ENCODE measurements around the gene NEDD4L.
"Not testable (repeated sequence)": the region's sequence is repeated elsewhere in the genome, so short reads cannot be mapped to it uniquely, and the experiment has no call there.

NEDD4L gene

DNA sequence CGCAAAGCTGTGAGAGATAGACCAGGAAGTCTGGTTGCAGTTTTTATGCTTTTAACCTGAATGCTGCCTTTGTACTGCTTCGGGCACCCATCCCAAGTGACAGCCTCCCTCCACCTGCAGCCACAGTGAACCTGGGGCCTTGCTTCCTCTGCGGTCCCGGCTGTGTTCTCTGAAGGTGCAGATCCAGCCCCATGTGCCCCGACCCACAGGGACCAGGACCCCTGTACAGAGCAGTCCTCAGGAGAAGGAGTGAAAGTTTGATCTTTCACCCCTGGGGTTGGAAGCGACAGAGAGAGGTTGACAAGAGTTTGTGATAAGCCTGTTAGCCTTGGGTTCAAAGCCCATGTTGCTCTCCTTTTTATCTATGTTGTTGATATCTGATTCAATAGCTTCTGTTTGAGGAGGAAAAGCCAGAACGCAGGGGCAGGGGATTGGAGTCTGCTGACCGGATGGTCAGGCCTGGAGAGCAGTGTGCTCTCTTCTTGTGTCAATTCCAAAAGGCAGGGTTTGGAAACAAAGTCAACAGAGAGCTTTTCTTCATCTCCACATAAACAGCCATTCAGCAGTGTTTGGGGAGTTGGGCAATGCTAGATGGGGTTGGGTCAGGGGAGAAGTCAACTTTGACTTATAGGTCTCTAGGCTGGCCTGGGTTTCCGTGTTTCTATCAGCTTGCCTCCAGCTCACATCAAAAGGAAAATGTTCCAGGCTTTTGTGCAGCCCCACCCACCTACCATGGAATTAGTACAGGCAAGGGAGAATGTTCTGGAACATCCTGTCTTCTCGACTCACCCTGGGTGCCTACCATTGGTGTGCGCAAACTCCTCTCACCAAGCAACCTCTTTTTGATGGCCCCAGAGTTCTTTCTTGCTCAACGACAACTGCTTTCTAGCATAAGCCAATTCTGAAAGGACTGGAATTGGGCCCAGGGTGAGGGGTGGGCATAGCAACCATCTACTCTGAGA is 369.9 kb downstream of the NEDD4L start:
- DNase-seq (ENCODE audit: low read depth in 3 of 3), result no peak

DNA sequence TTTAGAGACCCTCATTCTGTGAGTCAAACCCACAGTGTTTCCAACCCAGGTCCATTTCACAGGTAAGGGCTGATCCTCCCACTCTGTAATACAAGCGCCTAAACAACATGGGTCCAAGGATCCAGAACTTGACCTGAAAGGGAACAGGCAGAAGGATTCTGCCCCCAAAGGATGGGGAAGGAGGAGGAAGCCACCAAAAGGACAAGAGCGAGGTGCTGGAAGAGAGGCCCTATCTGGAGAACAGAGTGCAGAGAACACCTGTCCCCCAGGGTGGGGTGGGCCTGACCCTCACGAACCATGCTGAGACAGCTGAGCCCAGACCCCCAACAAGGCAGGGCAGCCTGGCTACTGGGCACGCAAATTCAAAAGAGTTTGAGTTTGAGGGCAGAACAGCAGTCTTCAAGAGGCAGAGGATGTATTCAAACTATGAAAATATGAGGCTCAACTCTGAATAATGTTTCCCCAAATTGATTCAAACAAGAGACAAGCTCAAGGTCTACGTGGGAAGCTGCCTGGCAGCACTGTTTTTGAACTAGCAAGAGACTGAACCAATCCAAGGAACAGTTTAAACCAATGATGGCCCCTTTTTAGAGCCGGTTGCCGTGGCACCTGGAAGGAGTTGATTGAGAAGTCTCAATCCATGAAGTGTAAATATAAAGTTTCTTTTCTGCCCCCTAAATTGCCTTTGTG is 372.1 kb downstream of the NEDD4L start:
- no peak for DNase-seq (ENCODE audit: low read depth in 3 of 3)

DNA sequence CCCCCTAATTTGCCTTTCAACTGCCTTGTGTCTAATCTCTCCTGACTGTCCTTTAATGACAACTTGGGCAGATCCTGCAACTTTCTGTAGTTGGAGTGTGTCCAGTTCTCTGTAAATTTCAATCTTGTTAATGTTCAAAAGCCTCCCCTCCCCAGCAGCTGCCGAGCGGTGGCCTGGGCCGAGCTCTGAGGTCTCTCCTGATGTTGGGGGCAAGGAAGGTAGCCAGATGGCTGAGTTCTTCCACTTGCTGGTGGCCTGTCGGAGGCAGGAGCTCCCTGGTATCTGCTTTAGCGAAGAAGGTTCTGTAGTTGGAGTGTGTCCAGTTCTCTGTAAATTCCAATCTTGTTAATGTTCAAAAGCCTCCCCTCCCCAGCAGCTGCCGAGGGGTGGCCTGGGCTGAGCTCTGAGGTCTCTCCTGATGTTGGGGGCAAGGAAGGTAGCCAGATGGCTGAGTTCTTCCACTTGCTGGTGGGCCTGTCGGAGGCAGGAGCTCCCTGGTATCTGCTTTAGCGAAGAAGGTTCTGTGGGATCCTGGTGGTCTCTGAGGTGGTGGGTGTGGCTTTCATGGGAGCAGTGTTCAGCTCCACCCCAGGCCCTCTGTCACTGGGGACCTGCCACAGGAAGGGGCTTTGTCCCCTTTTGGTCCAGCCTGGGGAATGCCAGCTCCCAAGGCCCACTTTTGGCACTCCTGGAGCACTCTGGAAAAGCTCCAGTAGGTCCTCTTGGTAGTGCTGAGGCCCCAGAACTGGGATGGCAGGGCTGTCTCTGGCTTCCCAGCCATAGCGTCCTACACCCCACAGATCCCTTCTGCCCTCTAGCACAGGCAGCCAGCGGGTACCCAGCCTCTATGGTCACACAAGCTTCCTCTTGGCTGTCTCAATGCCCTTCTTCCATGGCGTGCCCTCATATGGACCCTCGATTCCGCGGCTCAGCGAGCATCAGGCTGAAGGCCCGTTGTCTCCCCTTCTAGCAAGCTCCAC is 373.0 kb downstream of the NEDD4L start:
- DNase-seq (ENCODE audit: low read depth in 3 of 3), result no peak

DNA sequence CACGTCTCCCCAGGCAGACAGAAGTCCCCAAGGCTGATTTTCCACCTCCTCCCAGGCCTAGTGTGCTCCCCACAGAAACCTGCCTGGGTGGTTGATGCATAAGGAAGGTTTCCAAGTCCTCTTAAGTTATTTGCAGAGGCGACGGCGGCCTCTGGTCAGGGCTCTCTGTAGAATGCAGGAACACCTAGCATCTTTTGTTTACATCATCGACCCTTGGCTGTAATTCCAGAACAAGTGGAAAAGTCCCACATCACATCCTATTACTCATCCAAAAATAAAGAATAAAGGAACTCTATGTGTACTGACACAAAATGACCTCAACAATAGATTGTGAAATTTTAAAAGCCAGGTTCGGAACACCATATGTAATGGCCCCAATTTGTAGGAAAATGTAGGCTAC is 373.7 kb downstream of the NEDD4L start:
- DNase-seq (ENCODE audit: low read depth in 3 of 3), result no peak

DNA sequence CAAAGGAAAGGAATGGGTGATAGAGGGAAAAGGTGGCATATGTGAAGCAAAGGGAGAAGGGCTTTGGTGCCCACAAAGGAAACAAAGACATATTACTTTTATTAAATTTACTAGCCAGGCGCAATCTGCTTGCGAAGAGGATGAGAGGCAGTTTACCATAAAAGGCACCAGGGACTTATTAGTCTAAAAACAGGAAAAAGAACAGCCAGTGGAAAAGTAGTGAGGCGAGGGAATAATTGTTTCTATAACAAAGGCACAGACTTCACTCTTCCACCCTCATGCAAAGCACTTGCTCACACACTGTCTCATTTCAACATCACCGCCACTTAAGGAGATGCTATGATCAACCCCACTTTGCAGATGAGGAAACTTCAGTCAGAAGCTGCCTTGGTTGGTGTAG is 374.3 kb downstream of the NEDD4L start:
- no peak for DNase-seq (ENCODE audit: low read depth in 3 of 3)

DNA sequence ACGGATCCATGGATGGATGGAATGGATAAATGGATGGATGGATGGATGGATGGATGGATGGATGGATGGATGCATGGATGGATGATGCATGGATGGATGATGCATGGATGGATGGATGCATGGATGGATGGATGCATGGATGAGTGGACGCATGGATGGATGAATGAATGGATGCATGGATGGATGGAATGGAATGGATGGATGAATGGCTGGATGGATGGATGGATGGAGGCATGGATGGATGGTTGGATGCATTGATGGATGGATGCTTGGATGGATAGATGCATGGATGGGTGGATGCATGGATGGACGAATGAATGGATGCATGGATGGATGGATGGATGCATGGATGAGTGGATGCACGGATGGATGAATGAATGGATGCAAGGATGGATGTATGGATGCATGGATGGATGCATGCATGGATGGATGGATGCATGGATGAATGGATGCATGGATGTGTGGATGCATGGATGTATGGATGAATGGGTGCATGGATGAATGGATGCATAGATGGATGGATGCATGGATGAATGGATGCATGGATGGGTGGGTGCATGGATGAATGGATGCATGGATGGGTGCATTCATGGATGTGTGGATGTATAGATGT is 375.7 kb downstream of the NEDD4L start:
- DNase-seq (ENCODE audit: low read depth in 3 of 3), result no peak

DNA sequence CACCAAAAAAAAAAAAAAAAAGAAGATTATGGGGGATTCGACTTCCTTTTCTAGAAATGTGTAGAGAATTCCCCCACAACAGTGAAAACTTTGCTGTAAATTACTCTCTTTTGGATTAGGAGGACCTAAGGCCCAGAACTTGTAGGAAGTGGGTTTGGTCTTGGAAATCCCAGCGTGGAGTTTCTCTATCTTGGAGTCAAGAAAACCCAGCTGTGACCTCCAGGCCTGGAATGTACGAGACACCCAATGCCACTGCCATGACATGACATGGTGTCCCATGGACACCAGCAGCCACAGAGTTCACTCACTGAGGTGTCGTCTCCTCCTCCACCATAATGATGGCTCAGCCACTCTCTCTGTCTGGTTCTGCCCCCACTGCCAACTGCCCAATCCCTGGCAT is 382.6 kb downstream of the NEDD4L start:
- DNase-seq (ENCODE audit: low read depth in 3 of 3), result no peak

DNA sequence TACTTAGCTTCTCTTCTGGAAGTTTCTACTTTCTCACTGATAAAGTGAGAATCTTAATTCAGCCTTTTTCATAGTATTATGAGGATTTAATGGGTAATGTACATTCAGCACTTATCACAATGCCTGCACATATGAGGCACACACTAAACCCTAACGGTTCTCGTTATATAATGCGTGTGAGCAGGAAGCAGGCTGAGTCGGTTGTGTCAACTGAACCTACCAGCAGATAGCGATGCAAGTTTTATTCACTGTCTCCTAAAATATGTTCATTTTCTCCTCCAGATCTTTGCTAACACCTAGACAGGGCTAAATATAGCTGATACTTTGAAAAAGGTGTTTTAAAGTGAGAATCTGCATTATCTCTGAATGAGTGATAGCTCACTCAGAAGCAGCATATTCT is 383.3 kb downstream of the NEDD4L start:
- DNase-seq (ENCODE audit: low read depth in 3 of 3), result no peak

DNA sequence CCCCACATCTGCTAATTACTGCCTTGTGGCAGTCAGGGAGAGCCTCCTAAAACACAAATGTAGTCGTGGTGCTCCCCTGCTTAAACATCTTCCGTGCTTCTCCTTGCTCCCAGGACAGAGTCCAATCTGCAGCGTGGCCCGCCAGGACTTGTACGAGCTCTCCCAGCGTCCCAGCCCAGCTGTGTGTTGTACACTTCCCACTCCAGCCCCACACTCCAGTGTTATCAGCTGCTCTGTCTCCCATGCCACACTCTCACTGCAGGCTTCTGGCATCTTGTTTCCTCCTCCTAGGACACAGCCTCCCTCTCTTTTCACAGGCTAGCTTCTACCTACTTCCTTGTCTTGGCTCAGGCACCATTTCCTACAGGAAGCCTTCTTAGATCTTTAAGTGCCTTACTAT is 385.4 kb downstream of the NEDD4L start:
- no peak for DNase-seq (ENCODE audit: low read depth in 3 of 3)

DNA sequence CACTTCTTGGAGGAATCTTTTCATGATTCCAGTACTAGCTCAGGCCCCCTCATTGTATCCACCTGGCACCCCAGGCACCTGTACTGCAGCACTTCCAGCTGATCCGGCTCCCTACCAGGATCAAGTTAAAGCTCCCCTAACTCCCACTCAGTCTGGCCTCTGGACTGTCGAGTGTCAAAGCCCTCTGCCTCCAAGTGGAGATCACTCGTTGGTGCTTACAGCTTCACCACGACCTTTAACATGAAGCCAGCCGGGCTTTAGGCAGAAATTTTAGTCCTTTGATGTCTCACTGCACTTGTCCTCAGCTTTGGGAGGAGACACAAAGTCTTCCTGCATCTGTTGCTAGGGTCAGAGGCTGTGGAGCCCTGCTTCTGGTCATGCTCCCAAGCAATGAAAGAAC is 387.2 kb downstream of the NEDD4L start:
- no peak for DNase-seq (ENCODE audit: low read depth in 3 of 3)

DNA sequence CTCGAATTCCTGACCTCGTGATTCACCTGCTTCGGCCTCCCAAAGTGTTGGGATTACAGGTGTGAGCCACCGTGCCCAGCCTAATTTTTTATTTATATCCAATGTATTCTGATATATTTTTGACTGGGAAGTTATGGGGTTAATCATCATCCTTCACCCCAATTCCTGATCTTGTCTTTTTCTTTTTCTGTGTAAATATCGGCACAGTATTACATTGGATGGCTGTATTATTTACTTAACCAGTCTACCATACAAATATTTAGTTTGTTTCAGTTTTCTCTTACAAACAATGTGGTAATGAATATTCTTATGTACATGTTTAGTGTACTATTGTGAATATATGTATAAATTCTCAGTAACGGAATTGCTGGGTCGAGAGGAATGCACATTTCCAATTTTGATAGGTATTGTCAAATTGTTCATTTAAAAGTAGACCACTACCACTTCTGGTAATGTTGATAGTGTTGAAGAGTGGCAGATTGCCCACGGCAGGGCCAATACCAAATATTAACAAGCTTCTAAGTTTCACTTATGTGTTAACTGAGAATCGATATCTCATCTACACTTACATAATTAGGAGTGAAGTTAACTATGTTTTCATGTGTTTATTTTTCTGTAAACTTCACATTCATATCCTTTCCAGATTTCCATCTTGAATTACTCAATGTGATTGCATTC is 388.2 kb downstream of the NEDD4L start:
- DNase-seq (ENCODE audit: low read depth in 3 of 3), result no peak

DNA sequence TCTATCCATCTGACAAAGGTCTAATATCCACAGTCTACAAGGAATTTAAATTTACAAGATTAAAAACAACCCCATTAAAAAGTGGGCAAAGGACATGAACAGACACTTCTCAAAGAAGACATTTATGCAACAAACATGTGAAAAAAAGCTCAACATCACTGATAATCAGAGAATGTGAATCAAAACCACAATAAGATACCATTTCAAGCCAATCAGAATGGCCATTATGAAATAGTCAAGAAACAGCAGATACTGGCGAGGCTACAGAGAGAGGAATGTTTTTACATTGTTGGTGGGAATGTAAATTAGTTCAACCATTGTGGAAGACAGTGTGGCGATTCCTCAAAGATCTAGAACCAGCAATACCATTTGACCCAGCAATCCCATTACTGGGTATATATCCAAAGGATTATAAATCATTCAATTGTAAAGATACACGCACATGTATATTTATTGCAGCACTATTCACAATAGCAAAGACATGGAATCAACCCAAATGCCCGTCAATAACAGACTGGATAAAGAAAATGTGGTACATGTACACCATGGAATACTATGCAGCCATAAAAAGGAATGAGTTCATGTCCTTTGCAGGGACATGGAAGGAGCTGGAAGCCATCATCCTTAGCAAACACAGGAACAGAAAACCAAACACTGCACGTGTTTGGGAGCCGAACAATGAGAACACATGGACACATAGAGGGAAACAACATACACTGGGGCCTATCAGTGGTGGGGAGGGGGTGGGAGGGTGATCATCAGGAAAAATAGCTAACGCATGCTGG is 391.4 kb downstream of the NEDD4L start:
- not testable (repeated sequence) for DNase-seq (ENCODE audit: low read depth in 3 of 3)

DNA sequence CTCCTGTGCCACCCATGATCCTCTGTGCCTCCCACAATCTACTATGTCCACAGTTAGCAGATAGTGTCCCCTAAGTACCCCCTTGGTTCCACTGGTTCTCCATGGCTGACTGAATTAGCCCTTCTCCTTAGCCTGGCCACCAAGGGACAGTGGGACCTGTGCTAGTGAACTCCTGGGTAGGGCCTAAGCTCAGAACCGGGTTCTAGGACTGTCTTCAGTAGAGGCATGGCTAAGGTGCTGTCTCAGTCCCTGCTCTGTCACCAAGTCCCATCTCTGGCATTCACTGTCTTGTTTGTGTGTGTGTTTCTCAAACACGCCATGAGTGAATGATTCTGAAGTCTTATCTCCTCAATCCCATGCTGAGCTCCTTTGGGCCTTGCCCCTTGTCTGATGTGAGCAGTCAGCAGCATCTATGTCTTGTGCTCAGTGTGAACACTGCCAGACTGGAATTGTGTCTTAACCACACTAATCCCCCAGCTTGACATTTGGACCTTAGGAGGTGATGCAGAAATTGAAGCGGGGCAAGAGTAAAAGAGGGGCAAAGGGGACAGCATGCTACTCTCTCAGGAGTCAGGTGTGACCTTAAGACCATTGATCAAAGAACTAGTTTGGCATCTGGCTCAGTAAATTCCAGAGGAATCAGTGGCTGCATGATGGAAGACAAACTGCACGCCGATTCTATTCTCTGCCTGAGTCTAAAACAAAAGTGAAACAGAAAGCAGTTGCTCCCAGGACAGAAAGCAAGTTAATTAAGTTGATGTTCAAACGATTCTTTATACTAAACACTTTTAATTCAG is 394.3 kb downstream of the NEDD4L start:
- DNase-seq (ENCODE audit: low read depth in 3 of 3), result no peak

DNA sequence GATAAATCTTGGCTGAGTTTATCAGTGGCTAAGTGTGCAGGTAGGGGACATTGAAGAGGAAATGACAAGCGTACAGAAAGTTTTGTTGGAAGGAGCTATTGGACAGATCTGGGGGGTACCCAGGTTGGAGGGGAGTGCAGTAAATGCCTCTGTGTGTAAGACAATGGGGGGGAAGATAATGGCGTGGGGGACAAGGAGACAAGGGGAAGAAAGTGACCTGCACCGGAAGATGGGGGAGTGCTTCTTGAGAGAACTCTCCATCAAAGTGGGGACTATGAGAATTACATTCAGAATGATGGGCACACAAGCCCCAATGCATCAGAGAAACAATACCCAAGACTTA is 394.9 kb downstream of the NEDD4L start:
- DNase-seq (ENCODE audit: low read depth in 3 of 3), result no peak

DNA sequence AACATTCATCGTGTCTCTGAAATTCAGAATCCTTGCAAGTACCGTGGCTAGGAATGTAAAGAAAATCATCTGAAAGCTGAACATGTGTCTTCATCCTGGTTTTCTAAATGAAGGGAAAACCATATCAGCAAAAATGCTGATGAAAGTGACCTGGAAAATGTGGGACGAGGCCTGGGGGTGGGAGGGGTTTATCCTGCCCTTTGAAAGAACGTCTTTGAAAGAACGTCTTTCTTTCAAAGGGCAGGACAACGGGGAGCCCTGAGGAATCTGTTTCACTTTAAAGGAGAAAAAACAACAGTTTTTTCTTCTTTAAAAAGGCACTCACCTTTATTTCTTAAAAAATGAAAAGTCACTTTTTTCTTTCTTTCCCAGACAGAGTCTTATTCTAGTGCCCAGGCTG is 399.6 kb downstream of the NEDD4L start:
- no peak for DNase-seq (ENCODE audit: low read depth in 3 of 3)

DNA sequence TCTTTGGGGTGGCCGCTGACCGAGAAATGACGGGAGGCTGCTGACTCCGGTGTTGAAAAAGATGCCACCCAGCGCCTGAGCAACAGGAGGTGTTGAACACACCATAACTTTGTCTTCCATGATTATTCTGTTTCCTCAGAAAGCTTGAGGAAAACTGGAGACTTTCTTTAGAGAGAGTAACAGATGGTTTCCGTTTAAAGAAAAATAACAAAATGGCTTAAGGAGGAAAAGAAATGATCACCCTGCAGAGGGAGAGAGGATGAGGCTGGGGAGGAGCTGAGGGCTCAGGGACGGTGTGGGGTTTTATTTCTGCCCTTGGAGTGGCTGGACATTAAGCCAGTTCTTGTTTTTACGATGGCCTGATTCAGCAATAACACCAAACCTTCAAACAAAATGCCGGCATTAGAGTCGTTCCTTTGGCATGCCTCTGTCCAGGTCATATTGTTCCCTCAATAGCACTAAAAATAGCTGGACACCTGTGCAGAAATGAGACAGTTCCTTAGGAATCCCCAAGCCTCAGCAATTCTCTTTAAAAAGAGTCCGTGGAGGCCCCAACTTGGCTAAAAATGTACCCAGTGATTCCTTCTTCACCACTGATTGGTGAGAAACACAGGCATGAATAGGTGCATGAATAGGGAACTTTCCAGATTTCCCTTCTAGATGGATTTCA is 402.5 kb downstream of the NEDD4L start:
- DNase-seq (ENCODE audit: low read depth in 3 of 3), result no peak

DNA sequence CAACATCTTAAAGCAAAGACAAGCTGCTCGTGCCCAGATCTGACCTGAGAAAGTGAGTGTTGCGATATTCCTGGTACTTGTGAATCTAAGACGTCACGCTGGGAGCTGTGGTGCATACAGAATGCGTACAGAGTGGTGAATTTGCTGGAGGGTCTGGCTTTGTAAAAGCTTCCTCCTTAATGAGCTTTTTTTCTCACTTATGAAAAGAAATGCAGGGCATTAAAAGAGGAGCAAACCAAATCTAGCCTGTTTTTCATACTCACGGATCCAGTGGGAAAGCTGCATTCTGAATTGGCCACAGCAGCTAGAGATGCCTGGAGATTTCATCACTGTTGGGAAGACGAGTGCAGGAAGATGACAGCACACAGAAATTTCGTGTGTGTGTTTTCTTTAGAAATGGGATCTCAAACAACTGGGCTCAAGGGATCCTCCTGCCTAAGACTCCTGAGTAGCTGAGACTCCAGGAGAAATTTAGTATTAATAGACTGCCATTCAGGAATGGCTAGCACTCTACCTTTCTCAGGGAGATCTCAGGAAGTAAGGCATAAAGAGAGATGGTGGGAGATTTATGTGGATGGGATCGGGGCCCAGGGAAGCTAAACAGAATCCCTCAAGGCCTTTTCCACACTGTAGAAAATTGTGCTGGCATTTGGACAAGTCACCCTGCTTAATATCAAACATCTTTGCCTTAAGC is 403.5 kb downstream of the NEDD4L start:
- DNase-seq (ENCODE audit: low read depth in 3 of 3), result no peak

DNA sequence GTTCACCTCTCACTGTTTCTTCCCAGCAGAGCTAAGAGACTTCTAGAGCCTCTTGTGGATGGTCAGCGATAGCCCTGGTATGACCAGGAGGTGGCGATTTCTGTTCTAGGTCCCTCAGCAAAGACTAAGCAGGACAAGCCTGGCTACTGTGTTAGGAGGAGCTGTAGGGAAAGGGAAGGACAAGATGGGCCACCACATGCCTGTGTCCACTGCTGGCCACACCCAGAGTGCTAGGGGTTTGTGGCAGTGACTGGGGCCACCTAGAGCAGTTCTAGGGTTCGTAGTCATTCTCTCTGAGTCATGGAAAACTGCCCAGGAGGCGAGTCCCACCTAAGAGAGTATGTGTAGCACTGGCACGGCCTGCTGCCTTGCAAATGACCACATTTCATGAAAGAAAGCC is 405.4 kb downstream of the NEDD4L start:
- no peak for DNase-seq (ENCODE audit: low read depth in 3 of 3)

Measured in stimulated activated CD4-positive, alpha-beta T cell treated with anti-CD3 and anti-CD28 coated beads, TNF-alpha, amount 100 ng/mL, for 24 hours (primary cell).